AG04450 (cell line): Measurements from ENCODE around the gene DHX35. TPM values are rescaled to one million over a fixed set of nuclear protein-coding genes. Genes with fewer than 3 reads are reported as not detected.

ENCODE experiments used
- CTCF ChIA-PET: fragments of 300-600, 350-600 bp; formaldehyde crosslinking; extraction: SDS; loops from one replicate; lab custom pipeline; 2022; ENCODE audit warnings: antibody characterized with exemption, inconsistent platforms; lab: Charles Lee
- POLR2A ChIA-PET: fragments of 350-600 bp; formaldehyde crosslinking; extraction: SDS; loops from one replicate; lab custom pipeline; 2021; ENCODE audit warnings: antibody characterized with exemption, inconsistent platforms; lab: Yijun Ruan, JAX
- DNase-seq: peaks from one replicate; pipeline ENCODE4 v3.0.0-alpha.2; 2011; ENCODE audit warnings: low read depth, low spot score
- H3K27ac ChIP-seq: one replicate; pipeline ENCODE4 v1.5.1; 2012; ENCODE audit warnings: low read depth, low read length, control low read depth
- H3K27me3 ChIP-seq: one replicate; pipeline ENCODE4 v1.6.0; 2012; ENCODE audit warnings: low read length; ENCODE audit not compliant: control insufficient read depth, insufficient read depth
- H3K4me3 ChIP-seq: 2 replicates; pipeline ENCODE4 v1.5.1; 2011; ENCODE audit warnings: mild to moderate bottlenecking, low read depth, low read length, control low read depth
- H3K9me3 ChIP-seq: 2 replicates; pipeline ENCODE4 v1.5.1; 2012; ENCODE audit warnings: low read length; ENCODE audit not compliant: control insufficient read depth, insufficient read depth
- CTCF ChIP-seq: IDR thresholded peaks from 2 replicates; pipeline ENCODE4 v1.5.1; 2011; ENCODE audit warnings: low read depth, low read length, control low read depth, inconsistent platforms
- polyA plus RNA-seq: library from polyadenylated mRNA; depleted of rRNA; stranded (reverse); fragments of >200 nt; gene quantifications from 2 replicates; pipeline ENCODE4 v1.2.3, GENCODE V29; 2011

Gene DHX35
- polyA plus RNA-seq, 1 experiment, result 14.4 TPM

DNA sequence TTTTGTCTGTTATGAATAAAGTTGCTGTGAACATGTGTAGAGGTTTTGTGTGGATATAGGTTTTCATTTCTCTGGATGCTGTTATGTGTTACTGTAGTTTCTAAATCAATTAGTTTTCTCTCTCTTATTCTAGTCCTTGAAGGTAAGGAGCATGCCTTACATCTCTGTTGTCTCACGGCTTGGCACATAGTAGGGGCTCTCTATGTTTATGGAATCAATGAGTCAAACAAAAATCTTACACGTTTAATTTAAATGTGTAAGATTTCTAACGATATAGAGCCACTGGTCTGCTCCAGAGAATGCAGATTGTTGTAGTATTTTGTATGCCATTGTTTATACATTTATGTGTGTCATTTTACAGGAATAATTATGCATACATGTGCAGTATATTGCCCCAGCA is 15.3 kb upstream of the DHX35 start:
- CTCF ChIA-PET, result interaction anchor here (1.2 kb wide), 1 partner anchor 54 kb away, joined by 4 read pairs; no protein-coding TSS in a partner anchor
- DNase-seq, result no peak
- H3K4me3 ChIP-seq, result no peak overlapping the region
- no peaks in the 10 kb centered on the region for H3K27me3 ChIP-seq
- TF ChIP-seq CTCF, result no peak
- POLR2A ChIA-PET, result no interaction called here
- H3K9me3 ChIP-seq, result no peaks in the 10 kb centered on the region
- H3K27ac ChIP-seq, result no peak overlapping the region

DNA sequence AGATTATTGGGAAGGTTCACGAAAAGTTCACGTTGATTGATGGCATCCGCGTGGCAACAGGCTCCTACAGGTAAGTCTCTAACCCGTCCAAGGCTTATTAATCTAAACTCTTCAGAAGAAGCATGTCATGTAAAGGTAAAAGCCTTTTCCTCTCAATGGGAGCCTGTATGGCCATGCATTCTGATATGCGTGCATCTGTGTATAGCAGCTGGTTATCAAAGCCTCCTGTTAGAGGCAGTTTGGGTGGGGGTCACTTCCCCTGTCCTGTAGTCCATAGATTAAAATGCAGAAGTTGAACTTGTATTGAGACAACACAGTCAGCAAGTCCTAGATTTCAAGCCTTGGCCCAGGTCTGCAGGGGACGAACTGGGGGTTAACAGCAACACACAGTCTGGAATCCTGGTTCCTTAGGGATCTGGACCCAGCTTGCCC is 14.2 kb upstream of the DHX35 start:
- Histone ChIP-seq H3K4me3 (no peak overlapping the region), H3K9me3 (no peaks in the 10 kb centered on the region), H3K27me3 (no peaks in the 10 kb centered on the region), H3K27ac (no peak overlapping the region)
- DNase-seq, result no peak
- CTCF ChIA-PET, result no interaction called here
- POLR2A ChIA-PET, result no interaction called here
- TF ChIP-seq CTCF, result no peak

- H3K27me3 ChIP-seq, result no peaks in the 10 kb centered on the region
- H3K4me3 ChIP-seq, result no peak overlapping the region
- ChIA-PET POLR2A (no interaction called here), CTCF (interaction anchor here (1.0 kb wide), 1 partner anchor 24 kb away, joined by 3 read pairs; the partner anchor contains the start of gene FAM83D)
- TF ChIP-seq CTCF, result no peak
- no peak for DNase-seq
- no peaks in the 10 kb centered on the region for H3K9me3 ChIP-seq
- H3K27ac ChIP-seq, result no peak overlapping the region
Measured at GRCh38 chr20:38950254-38950653, 11.9 kb upstream of the DHX35 start.

DNA sequence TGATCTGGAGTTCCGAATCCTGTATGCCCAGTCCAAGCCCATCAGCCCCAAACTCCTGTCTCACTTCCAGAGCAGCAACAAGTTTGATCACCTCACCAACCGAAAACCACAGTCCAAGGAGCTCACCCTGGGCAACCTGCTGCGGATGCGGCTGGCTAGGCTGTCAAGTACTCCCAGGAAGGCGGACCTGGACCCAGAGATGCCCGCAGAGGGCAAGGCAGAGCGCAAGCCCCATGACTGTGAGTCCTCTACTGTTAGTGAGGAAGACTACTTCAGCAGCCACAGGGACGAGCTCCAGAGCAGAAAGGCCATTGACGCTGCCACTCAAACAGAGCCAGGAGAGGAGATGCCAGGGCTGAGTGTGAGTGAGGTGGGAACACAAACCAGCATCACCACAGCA is 10.5 kb upstream of the DHX35 start:
- ChIA-PET CTCF (no interaction called here), POLR2A (no interaction called here)
- H3K27me3 ChIP-seq, result no peaks in the 10 kb centered on the region
- H3K9me3 ChIP-seq, result no peaks in the 10 kb centered on the region
- DNase-seq, result no peak
- TF ChIP-seq CTCF, result no peak
- H3K27ac ChIP-seq, result no peak overlapping the region
- H3K4me3 ChIP-seq, result no peak overlapping the region

DNA sequence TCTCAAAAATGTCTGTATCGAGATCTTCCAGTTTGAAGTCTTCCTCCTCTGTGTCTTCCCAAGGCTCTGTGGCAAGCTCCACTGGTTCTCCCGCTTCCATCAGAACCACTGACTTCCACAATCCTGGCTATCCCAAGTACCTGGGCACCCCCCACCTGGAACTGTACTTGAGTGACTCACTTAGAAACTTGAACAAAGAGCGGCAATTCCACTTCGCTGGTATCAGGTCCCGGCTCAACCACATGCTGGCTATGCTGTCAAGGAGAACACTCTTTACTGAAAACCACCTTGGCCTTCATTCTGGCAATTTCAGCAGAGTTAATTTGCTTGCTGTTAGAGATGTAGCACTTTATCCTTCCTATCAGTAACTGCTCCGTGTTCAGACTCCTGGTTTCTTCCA is 10.0 kb upstream of the DHX35 start:
- Histone ChIP-seq H3K9me3 (no peaks in the 10 kb centered on the region), H3K27me3 (no peaks in the 10 kb centered on the region), H3K4me3 (no peak overlapping the region), H3K27ac (no peak overlapping the region)
- TF ChIP-seq CTCF, result no peak
- ChIA-PET POLR2A (no interaction called here), CTCF (no interaction called here)
- DNase-seq, result no peak
